Measurements from ENCODE around the gene PATE3.

Gene PATE3

GRCh38 chr11:125763483-125763882, 24.4 kb upstream of the PATE3 start:
- TF ChIP-seq CTCF (conservative IDR thresholded peaks at IDR 0.05; ENCODE audit: low read depth, low read length), result no peak
- no peak overlapping the region for H3K4me3 ChIP-seq (ENCODE audit: low read depth, low read length)

GRCh38 chr11:125766251-125766650, 21.7 kb upstream of the PATE3 start:
- no peak for TF ChIP-seq CTCF (conservative IDR thresholded peaks at IDR 0.05; ENCODE audit: low read depth, low read length)
- DNase-seq (ENCODE audit: low read depth), result no peak
- no peak overlapping the region for H3K4me3 ChIP-seq (ENCODE audit: low read depth, low read length)

More at GRCh38 chr11:125763483-125763882, 24.4 kb upstream of the PATE3 start:
- no peak for DNase-seq (ENCODE audit: low read depth)

- no peak for TF ChIP-seq CTCF (conservative IDR thresholded peaks at IDR 0.05; ENCODE audit: low read depth, low read length)
- no peak overlapping the region for H3K4me3 ChIP-seq (ENCODE audit: low read depth, low read length)
- DNase-seq (ENCODE audit: low read depth), result no peak
These were observed 19.4 kb upstream of the PATE3 start for GRCh38 chr11:125768336-125769046.

- no peak overlapping the region for H3K4me3 ChIP-seq (ENCODE audit: low read depth, low read length)
- no peak for TF ChIP-seq CTCF (conservative IDR thresholded peaks at IDR 0.05; ENCODE audit: low read depth, low read length)
- DNase-seq (ENCODE audit: low read depth), result no peak
These were observed 17.3 kb upstream of the PATE3 start for GRCh38 chr11:125770583-125770982.

- DNase-seq (ENCODE audit: low read depth), result peak; percentile 60
- no peak for TF ChIP-seq CTCF (conservative IDR thresholded peaks at IDR 0.05; ENCODE audit: low read depth, low read length)
- no peak overlapping the region for H3K4me3 ChIP-seq (ENCODE audit: low read depth, low read length)
These were observed 15.0 kb upstream of the PATE3 start for GRCh38 chr11:125772834-125773505.

- peak; percentile 2 for DNase-seq (ENCODE audit: low read depth)
- H3K4me3 ChIP-seq (ENCODE audit: low read depth, low read length), result no peak overlapping the region
- TF ChIP-seq CTCF (conservative IDR thresholded peaks at IDR 0.05; ENCODE audit: low read depth, low read length), result no peak
These were observed 14.4 kb upstream of the PATE3 start for GRCh38 chr11:125773516-125773915.

GRCh38 chr11:125777309-125777708, 10.6 kb upstream of the PATE3 start:
- DNase-seq (ENCODE audit: low read depth), result peak; percentile 5
- H3K4me3 ChIP-seq (ENCODE audit: low read depth, low read length), result no peak overlapping the region
- TF ChIP-seq CTCF (conservative IDR thresholded peaks at IDR 0.05; ENCODE audit: low read depth, low read length), result no peak

Measured in choroid plexus epithelial cell (primary cell).